Middle frontal gyrus (tissue), 1 donor: ENCODE results near the gene FYN.

Experiments
- DNase-seq: peaks from one replicate; pipeline ENCODE4 v3.0.0-alpha.2; 2015; ENCODE audit warnings: low spot score; ENCODE audit errors: extremely low spot score

Gene FYN

DNA sequence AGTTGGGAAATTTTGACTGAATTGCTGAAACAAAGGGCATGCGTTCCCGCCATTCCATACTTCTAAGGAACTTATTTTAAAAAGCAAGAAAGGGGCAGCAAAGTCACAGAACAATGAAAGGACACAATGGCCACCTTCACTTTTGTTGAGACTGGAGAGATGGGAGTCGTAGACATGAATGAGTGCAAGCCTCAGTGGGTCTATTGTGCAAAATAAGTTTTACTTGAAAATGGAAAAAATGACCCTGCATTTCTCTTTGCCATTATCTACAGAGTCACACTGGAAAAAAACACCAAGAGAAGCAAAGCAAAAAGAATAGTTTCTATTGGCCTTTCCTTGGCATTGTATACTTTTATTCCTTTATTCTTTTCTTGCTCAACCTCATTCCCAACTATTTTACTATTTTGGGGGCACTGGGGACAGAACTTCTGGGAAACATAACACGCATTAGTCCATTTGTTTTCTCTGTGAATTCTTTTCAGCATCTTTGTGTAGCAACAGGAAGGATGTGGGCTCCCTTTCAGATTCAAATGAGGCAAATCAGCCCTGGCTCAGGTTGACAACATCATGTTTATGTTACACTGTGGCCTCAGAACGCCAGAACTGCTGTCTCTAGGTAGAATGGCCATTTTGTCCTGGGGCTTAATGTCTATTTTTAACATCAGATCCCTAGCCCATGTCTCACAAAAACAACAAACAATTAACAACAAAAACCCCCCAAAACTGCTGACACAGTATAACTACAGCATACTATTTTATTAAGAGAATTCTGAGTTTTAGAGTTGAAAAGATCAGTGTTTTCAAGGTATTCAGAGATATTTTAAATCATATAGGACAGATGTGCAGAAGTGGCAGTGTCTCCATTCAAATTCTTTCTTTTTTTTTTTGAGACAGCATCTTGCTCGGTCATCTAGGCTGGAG is 122.2 kb downstream of the FYN start:
- no peak for DNase-seq

DNA sequence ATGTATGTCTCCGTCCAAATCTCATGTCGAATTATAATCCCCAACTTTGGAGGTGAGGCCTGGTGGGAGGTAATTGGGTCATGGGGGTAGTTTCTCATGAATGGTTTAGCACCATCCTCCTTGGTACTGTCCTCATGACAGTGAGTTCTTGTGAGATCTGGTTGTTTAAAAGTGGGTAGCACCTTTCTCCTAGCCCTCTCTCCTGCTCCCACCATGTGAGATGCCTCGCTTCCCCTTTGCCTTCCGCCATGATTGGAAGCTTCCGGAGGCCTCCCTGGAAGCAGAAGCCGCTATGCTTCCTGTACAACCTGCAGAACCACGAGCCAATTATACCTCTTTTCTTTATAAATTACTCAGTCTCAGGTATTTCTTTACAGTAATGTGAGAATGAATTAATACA is 123.1 kb downstream of the FYN start:
- DNase-seq = no peak

DNA sequence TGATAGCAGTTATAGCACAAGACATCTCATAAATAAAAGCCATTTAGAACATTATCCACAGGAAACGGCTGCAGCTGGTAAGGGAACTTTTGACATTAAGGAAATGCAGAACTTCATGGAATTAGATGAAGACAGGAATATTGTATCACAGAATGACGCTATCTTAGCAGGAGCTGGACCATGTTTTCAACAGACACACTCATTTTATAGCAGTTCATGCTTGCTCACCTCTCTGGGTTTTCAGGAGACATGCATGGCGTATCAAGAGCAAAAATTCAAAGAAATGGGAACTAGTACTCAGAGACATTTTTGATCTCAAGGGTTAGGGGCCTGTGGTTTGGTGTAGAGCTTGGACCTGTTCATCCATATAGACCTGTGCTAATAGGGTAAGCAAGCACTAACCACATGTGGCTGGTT is 125.0 kb downstream of the FYN start:
- no peak for DNase-seq

DNA sequence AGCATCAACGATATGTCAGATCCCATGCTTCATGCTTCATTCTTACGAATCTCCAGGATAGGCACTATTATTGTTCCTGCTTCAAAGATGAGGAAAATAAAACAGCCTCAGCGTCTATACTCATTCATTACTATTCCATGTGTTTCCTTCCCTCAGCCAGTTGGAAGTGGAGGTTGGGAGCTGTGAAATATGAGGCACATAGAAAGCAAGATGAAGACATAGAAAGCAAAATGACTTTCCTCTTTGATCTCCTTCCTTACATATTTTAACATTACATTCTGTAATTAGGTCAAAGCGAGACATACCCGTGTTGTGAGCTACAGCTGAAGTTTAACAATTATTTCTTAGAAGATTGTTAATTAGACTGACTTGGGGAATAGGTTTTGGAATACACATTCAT is 125.4 kb downstream of the FYN start:
- DNase-seq = no peak

DNA sequence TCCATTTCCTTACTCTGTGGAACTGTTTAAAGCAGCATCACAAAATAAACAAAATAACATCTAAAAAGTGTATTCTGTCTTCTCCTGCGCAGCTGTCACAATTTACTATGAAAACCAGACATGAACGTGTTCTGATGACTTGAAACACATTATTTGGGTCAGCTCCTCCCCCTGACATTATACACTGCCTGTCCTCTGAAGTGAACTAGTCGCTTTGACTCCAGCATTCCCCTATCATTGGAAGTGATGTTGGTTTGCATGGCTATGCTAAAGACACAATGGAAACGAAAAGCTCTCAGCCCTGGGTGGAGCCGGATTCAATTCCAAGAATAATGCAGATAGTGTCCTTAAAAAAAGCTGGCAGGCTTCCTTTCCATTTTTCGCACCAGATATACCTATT is 125.9 kb downstream of the FYN start:
- DNase-seq = no peak

DNA sequence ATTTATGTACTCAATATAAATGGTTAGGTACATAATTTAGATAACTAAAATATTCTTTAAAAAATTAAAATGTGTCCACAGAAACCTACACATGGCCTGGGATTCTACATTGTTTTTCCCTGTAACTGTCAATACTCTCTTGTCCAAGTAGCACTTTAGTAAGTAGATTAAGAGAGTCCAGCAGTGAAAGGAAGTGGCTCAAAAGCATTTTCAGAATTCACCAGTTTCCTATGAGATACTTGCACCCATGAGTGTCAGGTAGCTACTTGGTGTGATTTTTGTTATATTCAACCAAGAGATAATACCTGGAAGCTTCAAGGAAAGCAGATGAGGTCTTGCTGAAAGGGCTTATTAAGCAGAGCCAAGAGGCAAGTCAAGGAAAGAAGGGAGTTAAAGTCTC is 126.3 kb downstream of the FYN start:
- DNase-seq = no peak

DNA sequence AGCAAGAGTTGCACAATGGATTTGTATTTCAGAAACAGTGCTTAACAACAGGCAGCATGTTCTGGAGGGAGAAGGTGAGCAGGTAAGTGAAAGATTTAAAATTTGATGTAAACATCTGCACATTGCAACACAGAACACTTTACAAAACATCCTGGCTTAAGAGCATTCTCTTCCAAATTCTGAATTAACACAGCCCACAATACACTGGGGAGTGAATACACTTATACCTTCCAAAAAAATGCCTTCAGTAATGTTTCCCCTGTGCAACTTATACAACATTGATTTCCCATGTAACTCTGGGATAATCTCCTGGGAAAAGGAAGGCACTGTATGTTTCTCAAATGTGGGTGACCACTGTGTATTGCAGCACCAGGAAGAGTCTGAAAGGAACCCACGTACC is 127.6 kb downstream of the FYN start:
- DNase-seq = no peak

DNA sequence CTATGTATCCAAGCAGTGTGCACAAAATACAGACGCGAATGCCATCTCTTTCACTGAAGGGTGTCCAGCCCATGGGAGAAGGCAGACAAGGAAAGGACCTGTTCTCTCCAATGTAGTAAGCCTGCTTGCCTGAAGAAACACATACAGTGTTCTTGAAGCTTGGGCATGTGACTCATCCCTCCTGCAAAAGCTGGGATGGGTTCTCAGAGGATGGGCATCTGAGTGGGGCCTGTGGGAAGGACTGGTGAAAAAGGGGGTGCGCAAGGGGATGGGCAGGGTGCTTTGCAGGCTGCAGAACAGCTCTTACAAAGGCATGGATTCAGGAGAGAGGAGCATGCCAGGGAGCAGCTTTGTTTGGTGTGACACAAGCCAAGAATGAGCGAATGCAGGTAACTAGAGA is 128.1 kb downstream of the FYN start:
- DNase-seq = no peak

DNA sequence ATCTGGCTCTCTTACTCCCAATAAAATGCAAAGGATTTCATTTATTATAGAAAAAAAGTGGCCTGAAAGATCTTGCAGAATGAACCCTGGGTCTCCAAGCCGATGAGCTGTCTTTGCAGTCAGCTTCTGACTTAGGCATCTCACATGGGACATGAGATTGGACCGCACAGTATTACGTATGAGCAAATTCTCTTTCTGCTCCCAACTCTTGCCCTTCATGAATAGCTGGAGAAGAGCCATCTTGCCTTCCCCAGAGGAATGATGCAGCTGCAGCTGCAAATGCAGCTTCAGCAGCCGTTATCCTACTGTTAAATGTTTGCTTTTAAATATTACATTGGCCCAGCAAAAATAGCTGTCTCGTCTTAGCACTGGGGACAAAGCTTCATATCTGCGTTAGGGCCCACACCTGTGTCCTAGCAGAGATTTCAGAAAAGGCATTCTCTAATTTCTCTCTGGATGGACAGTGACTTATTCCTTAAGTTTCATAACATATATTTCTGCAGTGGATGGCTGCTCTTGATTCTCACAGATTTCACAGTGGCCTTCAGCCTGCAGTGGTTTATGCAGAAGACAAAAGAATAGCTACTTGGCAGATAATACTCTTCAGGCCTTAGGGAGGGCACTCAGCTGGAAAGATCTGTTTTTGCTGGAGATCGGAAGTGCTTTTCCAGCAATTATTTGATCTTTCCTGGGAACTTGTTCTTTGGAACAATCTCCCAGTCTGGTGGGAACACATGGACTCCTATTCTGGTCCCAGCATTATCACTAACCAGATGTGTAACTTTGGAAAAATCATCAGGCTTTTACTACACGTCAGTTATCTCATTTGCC is 129.2 kb downstream of the FYN start:
- peak; percentile 34 for DNase-seq

DNA sequence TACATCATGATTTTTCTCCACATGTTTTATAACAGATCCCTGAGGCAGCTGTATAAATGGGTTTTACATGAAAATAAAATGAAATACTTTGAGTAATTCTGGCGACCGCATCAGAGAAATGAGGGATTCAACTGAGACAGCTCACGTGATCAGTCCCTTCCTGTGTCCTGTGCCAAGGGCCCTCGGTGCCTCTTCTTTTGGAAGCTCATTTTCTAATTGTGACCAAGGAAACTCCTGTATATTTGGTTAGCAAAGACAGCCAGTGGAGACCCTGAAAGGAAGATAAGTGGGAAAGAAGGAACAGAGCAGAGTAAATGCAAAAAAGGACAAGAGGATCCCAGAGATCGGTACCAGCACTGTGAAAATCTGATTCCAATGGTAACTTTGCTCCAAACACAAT is 129.9 kb downstream of the FYN start:
- no peak for DNase-seq

DNA sequence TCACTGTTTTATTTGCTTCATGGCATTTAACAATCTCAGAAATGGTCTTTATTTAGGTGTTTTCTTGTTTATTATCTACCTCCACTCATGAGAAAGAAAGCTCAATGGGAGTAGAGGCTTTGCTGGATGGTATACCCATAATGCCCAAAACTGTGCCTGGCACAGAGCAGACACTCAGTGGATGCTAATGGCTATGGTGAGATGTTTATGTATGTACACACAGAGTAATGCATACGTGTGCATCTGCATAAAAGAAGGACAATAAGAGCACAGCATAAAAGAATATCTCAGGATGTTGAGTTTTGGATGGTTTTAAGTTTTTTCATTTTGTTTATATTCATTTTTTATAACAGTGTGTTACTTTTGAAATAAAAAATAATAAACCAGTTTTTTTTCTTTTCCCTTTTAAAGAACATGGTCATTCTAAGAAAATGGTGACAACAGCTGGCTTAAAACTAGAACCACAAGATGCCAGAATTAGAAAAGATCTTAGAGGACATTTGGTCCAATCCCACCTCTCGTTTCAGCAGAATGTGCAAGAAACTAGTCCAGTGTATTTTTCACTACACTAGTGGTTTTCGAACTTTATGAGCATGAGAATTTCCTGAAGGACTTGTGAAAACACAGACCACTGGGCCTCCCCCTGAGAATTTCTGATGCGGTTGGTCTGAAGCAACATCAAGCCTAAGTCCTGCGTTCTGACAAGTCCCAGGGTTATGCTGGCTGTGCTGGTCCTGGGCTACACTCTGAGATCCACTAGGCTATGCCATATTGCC is 131.9 kb downstream of the FYN start:
- DNase-seq = no peak

DNA sequence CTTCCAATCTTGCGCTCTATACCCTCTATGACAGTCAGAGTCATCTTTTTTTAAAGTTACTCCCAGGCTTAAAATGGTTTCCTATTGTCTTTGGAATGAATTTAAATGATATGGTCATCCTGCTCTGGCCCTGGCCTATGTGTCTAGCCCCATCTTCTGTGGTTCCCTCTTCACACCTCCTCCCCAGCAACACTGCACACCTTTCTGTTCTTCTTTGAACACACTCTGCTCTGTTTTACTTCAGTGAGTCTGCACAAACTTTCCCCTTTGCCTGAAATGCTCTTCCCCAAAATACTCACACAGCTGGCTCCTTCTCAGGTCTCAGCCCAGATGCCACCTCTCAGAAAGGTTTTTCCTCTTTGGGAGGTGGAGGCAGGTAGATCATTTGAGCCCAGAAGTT is 132.7 kb downstream of the FYN start:
- no peak for DNase-seq

DNA sequence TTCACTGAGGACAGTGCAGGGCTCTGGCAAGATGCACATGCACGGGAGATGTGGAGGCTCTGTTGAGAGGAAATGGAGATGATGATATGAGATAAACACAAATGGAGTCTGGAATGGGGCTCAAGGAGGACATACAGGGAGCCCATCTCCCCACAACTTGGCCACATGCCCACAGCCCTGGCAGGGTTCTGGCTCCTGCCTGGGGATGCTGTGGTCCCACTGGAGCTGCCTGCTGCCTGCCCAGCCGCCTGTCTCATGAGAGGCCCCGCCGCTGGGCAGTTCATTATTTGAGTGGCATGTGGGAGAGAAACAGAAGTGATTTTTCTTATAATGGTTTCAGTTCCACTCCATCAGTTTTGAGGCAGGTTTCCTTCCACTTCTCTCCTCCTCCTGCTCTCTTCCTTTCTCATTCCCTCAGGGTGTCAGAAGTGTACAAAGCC is 134.0 kb downstream of the FYN start:
- no peak for DNase-seq

DNA sequence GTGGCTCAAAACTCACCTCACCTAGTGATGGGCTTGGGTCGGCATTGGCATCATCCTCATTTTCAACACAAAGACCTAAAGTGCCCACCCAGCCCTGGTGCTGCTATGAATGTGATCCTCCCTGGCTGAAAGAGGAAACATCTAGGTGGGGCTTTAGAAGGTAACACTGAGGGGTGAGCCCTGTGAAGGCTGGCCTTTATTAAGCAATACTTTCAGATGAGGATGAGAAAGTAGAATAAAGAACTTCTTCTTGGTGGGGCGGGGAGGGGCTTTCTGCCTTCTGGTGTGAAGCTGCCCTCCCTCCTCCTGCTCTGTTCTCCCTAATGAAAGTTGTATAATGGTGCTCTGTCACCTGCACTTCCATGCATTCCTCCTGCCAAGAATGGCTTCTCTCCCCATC is 134.6 kb downstream of the FYN start:
- DNase-seq = no peak

DNA sequence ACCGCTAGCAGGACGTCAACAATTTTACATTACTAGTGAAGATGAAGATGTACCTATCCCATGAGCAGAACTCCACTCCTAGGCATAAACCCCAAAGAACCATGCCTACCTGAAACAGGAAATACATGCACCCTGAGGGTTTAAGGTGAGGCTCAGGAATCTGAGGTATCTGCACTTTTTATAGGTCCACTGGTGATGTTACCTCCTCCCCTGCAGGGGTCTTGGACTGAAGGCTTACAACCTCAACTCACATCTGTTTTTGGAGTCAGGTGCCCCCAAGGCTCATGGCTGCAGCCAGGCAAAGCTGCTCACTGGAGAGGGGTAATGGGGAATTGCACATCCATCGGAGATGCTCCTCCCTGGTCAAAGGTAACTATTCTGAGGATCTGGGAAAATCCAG is 135.1 kb downstream of the FYN start:
- DNase-seq = no peak

DNA sequence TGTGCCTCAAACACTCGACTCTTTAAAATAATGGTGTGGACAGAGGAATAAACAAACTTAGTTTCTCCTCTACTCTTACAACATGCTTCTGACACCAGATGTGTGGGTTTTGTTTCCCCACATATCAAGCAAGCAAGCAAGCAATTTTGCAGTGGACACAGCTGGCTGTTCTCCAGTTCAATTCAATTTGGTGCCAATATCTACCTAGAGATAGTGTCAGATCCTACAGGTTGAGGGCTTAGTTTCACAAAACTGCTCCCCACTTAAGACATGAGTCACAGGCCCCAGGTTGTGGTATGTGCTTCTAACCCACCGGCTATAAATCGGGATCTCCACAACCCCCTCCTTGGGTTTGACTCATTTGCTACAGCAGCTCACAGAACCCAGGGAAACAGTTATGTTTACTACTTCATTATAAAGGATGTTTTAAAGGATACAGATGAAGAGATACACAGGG is 136.2 kb downstream of the FYN start:
- no peak for DNase-seq

DNA sequence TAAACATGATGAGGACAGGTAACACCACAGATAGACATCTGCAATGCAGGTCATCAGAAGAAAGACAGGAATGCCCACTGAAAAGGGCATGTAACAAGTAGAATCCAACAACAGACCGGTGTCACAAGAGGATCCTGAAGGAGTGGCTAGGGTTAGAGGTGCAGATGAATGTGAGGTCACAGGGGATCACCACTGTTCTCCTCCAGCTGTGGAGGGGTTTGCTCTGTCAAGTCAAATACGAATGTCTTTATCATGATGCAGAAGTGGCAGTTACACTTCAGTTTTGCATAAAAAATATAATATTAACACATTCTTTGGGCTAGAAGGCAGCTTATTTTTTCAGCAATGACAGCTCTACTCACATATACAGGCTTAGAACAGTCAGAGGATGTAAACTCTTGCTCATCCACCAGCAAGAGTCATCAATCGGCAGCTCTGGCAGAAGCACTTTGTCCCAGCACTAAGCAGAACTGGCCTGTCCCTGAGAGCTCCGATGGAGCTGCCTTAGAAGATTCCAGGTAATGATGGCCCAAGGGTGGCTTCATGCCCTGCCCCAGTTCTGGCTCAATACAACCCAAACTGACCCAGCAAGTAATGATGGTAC is 137.1 kb downstream of the FYN start:
- DNase-seq = no peak

DNA sequence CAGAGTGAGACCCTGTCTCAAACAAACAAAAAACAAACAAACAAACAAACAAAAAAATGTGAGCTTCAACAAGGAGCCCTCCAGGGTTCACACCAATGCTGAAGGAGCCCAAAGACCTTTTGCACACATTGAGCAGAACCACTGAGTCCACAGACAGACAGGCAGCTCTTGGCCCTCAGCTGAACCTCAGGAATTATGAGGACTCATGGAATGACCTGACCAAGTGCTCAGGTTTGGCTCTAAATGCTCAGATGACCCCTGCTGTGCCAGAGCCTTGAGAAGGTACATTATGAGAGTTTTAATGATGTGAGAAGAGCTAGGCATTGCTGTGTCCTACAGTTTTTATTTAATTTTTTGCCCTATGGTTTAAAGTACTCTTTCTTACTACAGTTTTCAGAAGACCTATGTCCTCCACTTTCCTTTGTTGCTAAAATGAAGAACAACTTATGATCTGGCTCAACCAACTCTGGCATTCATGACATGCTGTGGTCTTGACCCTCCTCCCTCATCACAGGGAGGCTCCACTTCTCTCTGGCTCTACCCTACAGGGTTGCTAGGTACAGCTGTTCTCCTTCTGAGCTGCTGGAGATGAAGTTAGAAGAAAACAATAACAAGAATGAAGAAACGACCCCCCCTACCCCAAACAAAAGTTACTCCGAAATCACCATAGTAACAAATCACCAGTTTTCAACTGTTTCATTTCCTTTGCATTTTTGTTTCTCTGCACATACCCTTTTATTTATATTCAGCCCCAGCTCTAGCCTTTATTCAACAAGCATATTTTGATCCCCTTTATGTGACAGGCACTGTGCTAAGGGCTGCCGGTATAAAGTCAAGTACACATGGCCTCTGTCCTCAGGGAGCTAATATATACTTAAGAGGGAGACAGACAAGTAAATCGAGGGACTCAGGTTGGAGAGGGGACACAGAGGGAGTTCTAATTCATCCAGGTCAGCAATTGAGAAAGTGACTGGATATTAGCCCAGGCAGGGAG is 138.9 kb downstream of the FYN start:
- no peak for DNase-seq

DNA sequence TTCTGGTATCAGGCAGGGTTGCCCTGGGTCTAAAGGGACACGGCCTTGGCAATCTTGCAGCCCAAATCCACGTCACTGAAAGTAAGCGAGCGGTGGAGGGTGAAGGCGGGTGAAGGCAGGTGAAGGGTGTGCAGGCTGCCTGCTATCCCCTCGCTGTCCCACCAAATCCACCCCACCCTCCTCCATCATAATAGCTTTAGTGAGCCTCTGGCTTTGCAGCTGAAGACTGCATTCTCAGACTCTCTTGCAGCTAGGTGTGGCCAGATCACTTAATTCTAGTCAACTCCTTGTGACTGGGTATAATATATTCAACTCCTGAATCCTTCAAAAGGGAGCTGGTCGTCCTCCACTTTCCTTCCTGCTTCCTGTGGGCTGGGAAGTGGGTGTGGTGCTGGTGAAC is 140.9 kb downstream of the FYN start:
- no peak for DNase-seq
